GM19452 (cell line): ENCODE results near the gene OR11H12.
"Not testable (repeated sequence)": the region's sequence is repeated elsewhere in the genome, so short reads cannot be mapped to it uniquely, and the experiment has no call there.

Experiments
- ATAC-seq: cut with Tn5 transposase; IDR thresholded peaks from one replicate; pipeline ENCODE4 v1.9.1; 2021; ENCODE audit not compliant: unreplicated experiment

Gene OR11H12, protein sequence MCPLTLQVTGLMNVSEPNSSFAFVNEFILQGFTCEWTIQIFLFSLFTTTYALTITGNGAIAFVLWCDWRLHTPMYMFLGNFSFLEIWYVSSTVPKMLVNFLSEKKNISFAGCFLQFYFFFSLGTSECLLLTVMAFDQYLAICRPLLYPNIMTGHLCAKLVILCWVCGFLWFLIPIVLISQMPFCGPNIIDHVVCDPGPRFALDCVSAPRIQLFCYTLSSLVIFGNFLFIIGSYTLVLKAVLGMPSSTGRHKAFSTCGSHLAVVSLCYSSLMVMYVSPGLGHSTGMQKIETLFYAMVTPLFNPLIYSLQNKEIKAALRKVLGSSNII

DNA sequence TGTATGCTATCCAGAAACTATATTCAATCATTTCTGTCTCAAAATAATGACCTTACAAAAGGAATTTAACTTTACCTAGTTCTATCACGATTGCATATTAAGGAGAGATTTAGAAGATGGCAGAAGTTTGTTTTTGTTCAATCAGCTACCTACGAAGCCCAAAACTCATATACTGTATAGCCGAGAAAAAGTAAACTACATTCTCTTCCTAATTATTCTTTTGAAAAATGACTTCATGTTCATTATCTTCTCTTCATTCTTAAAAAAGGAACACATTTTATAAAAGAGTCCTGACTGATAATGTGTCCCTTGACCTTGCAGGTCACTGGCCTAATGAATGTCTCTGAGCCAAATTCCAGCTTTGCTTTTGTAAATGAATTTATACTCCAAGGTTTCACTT, at the start of gene OR11H12:
TSS of gene OR11H12 (plus strand) at position 301 of the 400 bp plus-strand sequence. CDS start at position 301, 0 bp downstream.
- ATAC-seq, result not testable (repeated sequence)

DNA sequence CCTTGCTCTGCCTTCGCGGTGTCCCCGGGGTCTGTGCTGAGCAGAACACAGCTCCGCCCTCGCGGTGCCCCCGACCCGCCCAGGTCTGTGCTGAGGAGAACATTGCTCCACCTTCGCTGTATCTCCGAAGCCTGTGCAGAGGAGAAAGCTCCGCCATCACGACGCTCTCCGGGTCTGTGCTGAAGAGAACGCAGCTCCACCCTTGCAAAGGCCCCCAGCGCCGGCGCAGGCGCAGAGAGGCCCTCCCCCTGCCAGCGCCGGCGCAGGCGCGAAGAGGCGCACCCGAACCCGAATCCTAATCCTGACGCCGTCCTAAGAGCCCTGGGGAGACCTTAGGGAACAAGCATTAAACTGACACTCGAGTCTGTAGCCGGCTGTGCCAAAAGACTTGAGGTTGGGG, 18.0 kb upstream of the OR11H12 start:
- not testable (repeated sequence) for ATAC-seq

DNA sequence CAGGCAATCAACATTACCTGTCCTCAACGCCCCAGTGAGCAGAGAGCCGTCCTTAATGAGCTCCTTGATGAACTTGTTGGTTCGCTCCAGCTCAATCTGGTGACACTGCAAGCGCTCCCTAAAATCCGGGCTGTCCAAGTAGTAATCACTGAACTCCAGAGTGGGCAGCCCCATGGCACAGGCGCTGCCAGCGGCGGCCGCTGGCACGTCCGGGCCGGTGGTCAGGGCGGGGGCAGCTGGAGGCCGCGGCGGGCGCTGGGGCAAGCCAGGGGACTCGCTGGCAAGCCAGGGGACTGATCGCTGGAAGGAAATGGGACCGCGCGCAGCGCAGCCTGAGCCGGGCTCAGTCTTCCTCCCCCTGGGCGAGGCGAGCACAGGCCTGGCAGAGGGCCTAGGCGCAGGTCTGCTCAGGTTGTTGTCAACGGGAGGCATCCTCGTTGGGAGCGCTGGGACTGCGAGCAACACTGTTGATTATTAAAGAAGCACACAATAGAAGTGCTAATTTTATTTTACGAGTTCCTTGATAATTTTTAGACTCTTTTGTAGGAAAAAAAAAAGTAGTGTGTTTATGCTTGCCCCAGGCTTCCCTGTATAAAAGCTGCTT, 25.8 kb downstream of the OR11H12 start:
- not testable (repeated sequence) for ATAC-seq

DNA sequence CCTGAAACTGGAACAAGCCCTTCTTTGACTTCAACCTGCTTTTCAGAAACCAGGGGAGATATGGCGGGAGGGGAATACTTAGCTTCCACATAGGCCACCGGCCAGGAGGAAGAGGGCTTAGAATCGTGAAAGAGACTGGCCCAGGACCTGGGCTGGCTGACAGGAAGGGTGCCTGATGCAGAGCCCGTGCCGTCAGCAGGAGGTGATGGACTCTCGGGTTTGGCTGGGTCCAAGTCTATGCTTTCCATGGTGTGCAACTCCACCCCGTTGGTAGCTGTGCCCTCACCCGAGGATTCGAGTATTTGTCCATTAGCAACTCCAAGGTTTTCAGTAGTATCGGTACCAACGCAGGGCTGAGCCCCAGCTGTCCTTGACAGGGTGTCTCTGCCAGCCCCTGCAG, 35.1 kb downstream of the OR11H12 start:
- ATAC-seq, result not testable (repeated sequence)

DNA sequence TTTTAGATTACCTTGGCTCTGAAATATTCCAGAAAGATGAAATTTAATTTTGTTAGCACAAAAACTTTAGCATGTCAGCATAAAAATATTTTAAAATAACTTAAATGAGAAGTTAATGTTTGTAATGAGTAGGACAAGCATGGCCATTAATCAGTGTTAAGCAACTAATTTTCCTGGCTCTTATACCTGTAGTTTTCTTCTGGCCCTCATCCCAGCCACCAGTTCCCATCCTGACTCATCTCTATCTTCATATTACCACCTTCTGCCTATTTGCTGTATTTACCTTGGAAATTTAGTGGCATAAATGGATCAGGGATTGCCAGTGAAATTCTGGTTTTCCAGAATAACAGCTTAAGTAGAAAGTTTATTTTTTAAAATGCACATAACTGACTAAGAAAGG, 37.1 kb downstream of the OR11H12 start:
- not testable (repeated sequence) for ATAC-seq

DNA sequence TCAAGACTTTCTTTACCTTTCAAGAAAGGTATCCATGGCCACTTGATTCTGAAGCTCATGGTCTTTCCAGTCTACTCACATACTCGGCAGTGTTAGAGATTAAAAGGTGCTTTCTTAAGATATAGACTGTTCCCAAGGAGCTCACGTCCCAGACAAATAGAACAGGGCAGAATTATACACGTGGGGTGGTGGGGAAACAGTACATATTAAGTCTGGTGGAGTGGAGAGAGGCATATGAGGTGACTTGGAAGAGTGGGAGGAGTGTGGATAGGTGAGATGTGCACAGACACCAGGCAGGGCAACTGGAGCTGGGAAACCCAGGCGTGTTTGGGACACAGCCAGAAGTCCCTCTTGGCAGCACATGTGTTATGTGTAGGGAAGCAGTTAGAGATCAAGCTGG, 37.9 kb downstream of the OR11H12 start:
- ATAC-seq, result not testable (repeated sequence)

DNA sequence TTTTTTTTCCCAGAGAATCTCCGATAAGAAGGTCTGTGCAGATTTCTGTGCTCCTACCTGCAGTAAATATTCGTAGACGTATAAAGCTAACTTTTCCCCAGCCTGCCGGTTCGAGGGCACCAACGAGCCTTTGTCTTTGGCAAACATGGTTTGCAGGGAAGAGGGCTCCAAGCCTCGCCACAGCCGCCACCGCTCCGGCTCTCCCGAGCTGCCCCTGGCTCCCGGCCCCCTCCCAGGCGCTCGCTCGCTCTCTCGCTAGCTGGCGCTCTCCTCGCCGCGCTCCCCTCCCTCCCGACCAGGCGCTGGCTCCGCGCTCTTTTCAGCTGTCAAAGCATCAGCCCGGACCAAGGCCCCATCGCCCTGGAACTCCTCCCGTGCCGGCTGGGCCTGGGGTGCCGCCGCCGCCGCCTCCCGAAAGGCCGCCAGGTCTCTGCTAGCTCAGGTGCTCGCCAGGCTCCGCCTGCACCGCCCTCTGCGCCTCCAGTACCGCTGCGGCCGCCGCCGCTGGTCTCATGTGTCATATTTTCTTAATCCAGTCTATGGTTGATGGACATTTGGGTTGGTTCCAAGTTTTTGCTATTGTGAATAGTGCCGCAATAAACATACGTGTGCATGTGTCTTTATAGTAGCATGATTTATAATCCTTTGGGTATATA, 45.3 kb downstream of the OR11H12 start:
- ATAC-seq, result not testable (repeated sequence)
